ENCODE measurements around the gene LRRC17.

DNA sequence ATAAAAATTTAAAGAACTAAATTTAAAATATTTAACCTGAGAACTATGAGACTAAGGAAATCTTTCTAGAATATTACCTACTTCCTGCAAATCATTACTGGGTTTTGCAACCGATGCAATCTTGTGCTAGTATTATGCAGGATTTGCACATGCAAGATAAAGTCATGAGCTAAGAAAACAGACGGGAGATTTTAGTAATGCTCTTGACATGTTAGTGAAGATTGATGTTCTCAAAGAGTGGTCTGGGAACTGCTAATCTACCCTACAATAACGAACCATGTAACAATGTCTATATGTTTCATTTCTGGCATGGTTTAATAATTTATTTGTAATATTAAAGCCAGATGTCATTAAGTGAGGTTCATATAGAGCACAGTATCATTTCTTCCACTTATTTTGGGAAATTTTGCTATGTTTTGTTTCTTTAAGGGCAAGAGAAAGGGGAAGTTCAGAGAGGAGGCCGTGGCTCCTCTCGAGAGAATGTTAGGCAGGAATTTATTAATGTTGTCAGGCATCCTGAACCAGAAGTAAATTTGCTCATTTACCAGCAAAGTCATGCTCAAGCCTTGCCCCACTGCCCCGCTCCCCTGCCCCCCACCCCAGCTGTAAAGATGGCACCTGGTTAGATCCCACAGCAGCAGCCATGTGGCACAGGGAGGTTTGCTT lies 22.8 kb downstream of the LRRC17 start:
- TF ChIP-seq, protein P1, sequence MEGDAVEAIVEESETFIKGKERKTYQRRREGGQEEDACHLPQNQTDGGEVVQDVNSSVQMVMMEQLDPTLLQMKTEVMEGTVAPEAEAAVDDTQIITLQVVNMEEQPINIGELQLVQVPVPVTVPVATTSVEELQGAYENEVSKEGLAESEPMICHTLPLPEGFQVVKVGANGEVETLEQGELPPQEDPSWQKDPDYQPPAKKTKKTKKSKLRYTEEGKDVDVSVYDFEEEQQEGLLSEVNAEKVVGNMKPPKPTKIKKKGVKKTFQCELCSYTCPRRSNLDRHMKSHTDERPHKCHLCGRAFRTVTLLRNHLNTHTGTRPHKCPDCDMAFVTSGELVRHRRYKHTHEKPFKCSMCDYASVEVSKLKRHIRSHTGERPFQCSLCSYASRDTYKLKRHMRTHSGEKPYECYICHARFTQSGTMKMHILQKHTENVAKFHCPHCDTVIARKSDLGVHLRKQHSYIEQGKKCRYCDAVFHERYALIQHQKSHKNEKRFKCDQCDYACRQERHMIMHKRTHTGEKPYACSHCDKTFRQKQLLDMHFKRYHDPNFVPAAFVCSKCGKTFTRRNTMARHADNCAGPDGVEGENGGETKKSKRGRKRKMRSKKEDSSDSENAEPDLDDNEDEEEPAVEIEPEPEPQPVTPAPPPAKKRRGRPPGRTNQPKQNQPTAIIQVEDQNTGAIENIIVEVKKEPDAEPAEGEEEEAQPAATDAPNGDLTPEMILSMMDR (IDR thresholded peaks at IDR 0.05 in 2 of 3, conservative IDR thresholded peaks at IDR 0.05 in 1 of 3; ENCODE audit: control insufficient read depth in 2 of 3, extremely low read depth in 1 of 3, insufficient read depth in 1 of 3, low read depth in 3 of 3, low read length in 3 of 3) = no peak
- TF ChIP-seq SPI1 (IDR thresholded peaks at IDR 0.05; ENCODE audit: borderline replicate concordance, insufficient read depth, low read depth, low read length) = no peak

Measured in GM12878 (cell line).